Neural cell (in vitro differentiated cells): ENCODE data around the gene PRR36. TPM values are rescaled to one million over a fixed set of nuclear protein-coding genes. Genes with fewer than 3 reads are reported as not detected.

Experiments
- H2AFZ ChIP-seq: fragments of 200-600, 300-800 bp; sonication (generic), shearing (Covaris generic); 2 replicates; pipeline ENCODE4 v1.6.0; 2014; ENCODE audit warnings: low read depth, mild to moderate bottlenecking, antibody characterized with exemption, low read length, moderate library complexity
- H3F3A ChIP-seq: fragments of 200-600 bp; shearing (Covaris generic); 2 replicates; pipeline ENCODE4 v1.6.1; 2016; ENCODE audit warnings: mild to moderate bottlenecking, moderate library complexity, mixed read lengths, antibody characterized with exemption, low read length; ENCODE audit not compliant: insufficient read depth, poor library complexity, severe bottlenecking
- H3K27ac ChIP-seq: fragments of 200-600, 300-800 bp; sonication (generic), shearing (Covaris generic); 2 replicates; pipeline ENCODE4 v1.5.1; 2014; ENCODE audit warnings: mild to moderate bottlenecking, low read length, moderate library complexity
- H3K27me3 ChIP-seq: fragments of 300-800, 200-600 bp; sonication (generic), shearing (Covaris generic); 2 replicates; pipeline ENCODE4 v1.6.0; 2014; ENCODE audit warnings: mild to moderate bottlenecking, low read depth, low read length, moderate library complexity; ENCODE audit not compliant: insufficient read depth
- H3K36me3 ChIP-seq: fragments of 300-800, 200-600 bp; sonication (generic), shearing (Covaris generic); 2 replicates; pipeline ENCODE4 v1.5.1; 2014; ENCODE audit warnings: mild to moderate bottlenecking, antibody characterized with exemption, low read length, moderate library complexity; ENCODE audit not compliant: insufficient read depth
- H3K4me2 ChIP-seq: fragments of 300-800, 200-600 bp; sonication (generic), shearing (Covaris generic); 2 replicates; pipeline ENCODE4 v1.6.0; 2014; ENCODE audit warnings: mild to moderate bottlenecking, low read length
- H3K4me3 ChIP-seq: fragments of 300-800, 200-600 bp; sonication (generic), shearing (Covaris generic); 2 replicates; pipeline ENCODE4 v1.5.1; 2014; ENCODE audit warnings: mild to moderate bottlenecking, low read length, moderate library complexity
- H3K79me2 ChIP-seq: fragments of 200-600 bp; shearing (Covaris generic); replicated peaks from 2 replicates; pipeline ENCODE4 v1.6.0; 2014; ENCODE audit warnings: mild to moderate bottlenecking, low read length, moderate library complexity; ENCODE audit not compliant: insufficient read depth
- H3K9ac ChIP-seq: fragments of 300-800, 200-600 bp; sonication (generic), shearing (Covaris generic); 2 replicates; pipeline ENCODE4 v1.6.1; 2016; ENCODE audit warnings: mild to moderate bottlenecking, low read length, mixed read lengths
- H3K9me2 ChIP-seq: fragments of 200-600 bp; shearing (Covaris generic); 2 replicates; pipeline ENCODE4 v1.6.1; 2016; ENCODE audit warnings: mild to moderate bottlenecking, low read length, mixed read lengths; ENCODE audit not compliant: insufficient read depth
- H3K9me3 ChIP-seq: fragments of 200-600, 300-800 bp; sonication (generic), shearing (Covaris generic); 2 replicates; pipeline ENCODE4 v1.6.1; 2016; ENCODE audit warnings: mild to moderate bottlenecking, mixed run types, low read length, moderate library complexity, mixed read lengths
- H4K20me1 ChIP-seq: fragments of 200-600 bp; shearing (Covaris generic); 2 replicates; pipeline ENCODE4 v1.6.1; 2016; ENCODE audit warnings: mild to moderate bottlenecking, mixed run types; ENCODE audit not compliant: insufficient read depth
- CTCF ChIP-seq: fragments of 450-650 bp; IDR thresholded peaks from 2 replicates; pipeline ENCODE4 v1.5.1; 2014; ENCODE audit warnings: antibody characterized with exemption, mild to moderate bottlenecking, moderate library complexity; ENCODE audit not compliant: poor library complexity, severe bottlenecking
- EP300 ChIP-seq: fragments of 450-650 bp; conservative IDR thresholded peaks from 2 replicates; pipeline ENCODE4 v1.6.1; 2014; ENCODE audit warnings: antibody characterized with exemption, mild to moderate bottlenecking, moderate library complexity; ENCODE audit not compliant: poor library complexity, severe bottlenecking
- EZH2 ChIP-seq: fragments of 200-600, 300-800 bp; shearing (Covaris generic), sonication (generic); IDR thresholded peaks from 2 replicates; pipeline ENCODE4 v1.6.1; 2014; ENCODE audit warnings: antibody characterized with exemption, low read length, borderline replicate concordance, mild to moderate bottlenecking; ENCODE audit not compliant: insufficient read depth, poor library complexity, severe bottlenecking
- MXI1 ChIP-seq: fragments of 450-650 bp; conservative IDR thresholded peaks from 2 replicates; pipeline ENCODE4 v1.6.1; 2014; ENCODE audit warnings: antibody characterized with exemption, mild to moderate bottlenecking; ENCODE audit not compliant: poor library complexity, severe bottlenecking
- POLR2AphosphoS5 ChIP-seq: IDR thresholded peaks from 2 replicates; pipeline ENCODE4 v1.6.1; 2012
- RAD21 ChIP-seq: fragments of 450-650 bp; conservative IDR thresholded peaks from 2 replicates; pipeline ENCODE4 v1.6.1; 2014; ENCODE audit warnings: antibody characterized with exemption, mild to moderate bottlenecking, moderate library complexity
- REST ChIP-seq: IDR thresholded peaks from 2 replicates; pipeline ENCODE4 v1.6.1; 2012; ENCODE audit warnings: borderline replicate concordance
- SMC3 ChIP-seq: fragments of 450-650 bp; conservative IDR thresholded peaks from 2 replicates; pipeline ENCODE4 v1.6.1; 2014; ENCODE audit warnings: antibody characterized with exemption, mild to moderate bottlenecking, moderate library complexity; ENCODE audit not compliant: poor library complexity
- TAF1 ChIP-seq: IDR thresholded peaks from 2 replicates; pipeline ENCODE4 v1.6.1; 2012; ENCODE audit warnings: low read depth
- polyA plus RNA-seq: library from polyadenylated mRNA; depleted of rRNA; stranded (reverse); fragments of >200 nt; gene quantifications from 2 replicates; pipeline ENCODE4 v1.2.3, GENCODE V29; 2014

PRR36 gene
- polyA plus RNA-seq, 1 donor from 2014 or later, result 2.5 TPM

- Histone ChIP-seq H3K9ac (no peak overlapping the region), H4K20me1 (no peaks in the 10 kb centered on the region), H2AFZ (no peak overlapping the region), H3K36me3 (no peaks in the 10 kb centered on the region), H3K79me2 (no peaks in the 10 kb centered on the region), H3F3A (no peaks in the 10 kb centered on the region), H3K27ac (no peak overlapping the region), H3K9me3 (no peaks in the 10 kb centered on the region), H3K4me2 (no peak overlapping the region), H3K27me3 (no peaks in the 10 kb centered on the region), H3K9me2 (no peaks in the 10 kb centered on the region), H3K4me3 (no peak overlapping the region)
- TF ChIP-seq MXI1 (no peak), TAF1 (no peak), EP300 (no peak), RAD21 (no peak), REST (no peak), SMC3 (no peak), POLR2AphosphoS5 (no peak), CTCF (no peak), EZH2 (no peak)
These were observed 9.5 kb downstream of the PRR36 start for GRCh38 chr19:7864690-7865074.

GRCh38 chr19:7863971-7864689, 10.1 kb downstream of the PRR36 start:
- no peak overlapping the region for H2AFZ ChIP-seq
- no peak for TF ChIP-seq RAD21
- no peak for TF ChIP-seq REST
- TF ChIP-seq MXI1, result no peak
- no peak for TF ChIP-seq EZH2
- no peak for TF ChIP-seq POLR2AphosphoS5
- TF ChIP-seq EP300, result no peak
- no peak for TF ChIP-seq CTCF
- TF ChIP-seq TAF1, result no peak
- TF ChIP-seq SMC3, result no peak
- H3K4me2 ChIP-seq, result no peak overlapping the region
- no peak overlapping the region for H3K9ac ChIP-seq
- H3K4me3 ChIP-seq, result no peak overlapping the region
- H3K9me2 ChIP-seq, result no peaks in the 10 kb centered on the region
- no peaks in the 10 kb centered on the region for H3F3A ChIP-seq
- H3K9me3 ChIP-seq, result no peaks in the 10 kb centered on the region
- H3K27ac ChIP-seq, result no peak overlapping the region
- no peaks in the 10 kb centered on the region for H4K20me1 ChIP-seq
- no peaks in the 10 kb centered on the region for H3K79me2 ChIP-seq
- H3K36me3 ChIP-seq, result no peaks in the 10 kb centered on the region
- no peaks in the 10 kb centered on the region for H3K27me3 ChIP-seq
